HG03175 (cell line): ENCODE data around the gene KDSR.

Experiments used
- ATAC-seq: cut with Tn5 transposase; IDR thresholded peaks from one replicate; pipeline ENCODE4 v1.9.1; 2021; ENCODE audit warnings: mild to moderate bottlenecking, moderate library complexity; ENCODE audit not compliant: unreplicated experiment

The KDSR gene

GRCh38 chr18:63367053-63367953, at the start of gene KDSR:
TSS of gene KDSR (minus strand) at chr18:63367206. CDS start at chr18:63367118, 88 bp downstream.
- peak; percentile 86 for ATAC-seq

- ATAC-seq: no peak
Observed at GRCh38 chr18:63412953-63413352, 45.9 kb upstream of the KDSR start.

- no peak for ATAC-seq
Observed at GRCh38 chr18:63410792-63411191, 43.8 kb upstream of the KDSR start.

- no peak for ATAC-seq
Observed at GRCh38 chr18:63409301-63409700, 42.3 kb upstream of the KDSR start.

GRCh38 chr18:63407734-63408133, 40.7 kb upstream of the KDSR start:
- no peak for ATAC-seq

GRCh38 chr18:63405986-63406385, 39.0 kb upstream of the KDSR start:
- no peak for ATAC-seq

- no peak for ATAC-seq
Observed at GRCh38 chr18:63402246-63403162, 35.5 kb upstream of the KDSR start.

GRCh38 chr18:63399300-63399699, 32.3 kb upstream of the KDSR start:
- ATAC-seq: no peak

- no peak for ATAC-seq
Observed at GRCh38 chr18:63397349-63397748, 30.3 kb upstream of the KDSR start.

- no peak for ATAC-seq
Observed at GRCh38 chr18:63395503-63395902, 28.5 kb upstream of the KDSR start.

GRCh38 chr18:63394954-63395353, 27.9 kb upstream of the KDSR start:
- no peak for ATAC-seq

- ATAC-seq: no peak
Observed at GRCh38 chr18:63387861-63388260, 20.9 kb upstream of the KDSR start.

GRCh38 chr18:63382843-63383242, 15.8 kb upstream of the KDSR start:
- no peak for ATAC-seq

- ATAC-seq: no peak
Observed at GRCh38 chr18:63379639-63379962, 12.6 kb upstream of the KDSR start.

- ATAC-seq: peak; percentile 56
Observed at GRCh38 chr18:63378919-63379638, 12.1 kb upstream of the KDSR start.

- ATAC-seq: no peak
Observed at GRCh38 chr18:63377275-63377980, 10.4 kb upstream of the KDSR start.

GRCh38 chr18:63376538-63376937, 9.5 kb upstream of the KDSR start:
- ATAC-seq: no peak

GRCh38 chr18:63374540-63374939, 7.5 kb upstream of the KDSR start:
- no peak for ATAC-seq

- ATAC-seq: no peak
Observed at GRCh38 chr18:63373161-63373560, 6.2 kb upstream of the KDSR start.

- ATAC-seq: no peak
Observed at GRCh38 chr18:63368611-63369010, 1.6 kb upstream of the KDSR start.
